MM.1S (cell line): ENCODE measurements around the gene HOXB2.

Experiments used
- CTCF ChIP-seq: fragments of 300-600 bp; sonication (generic); IDR thresholded peaks from 2 replicates; pipeline ENCODE4 v1.5.1; 2016; ENCODE audit warnings: antibody characterized with exemption, low read length, mixed read lengths
- EZH2 ChIP-seq: fragments of 300-600 bp; sonication (generic); optimal IDR thresholded peaks from 2 replicates; pipeline ENCODE3; 2017; ENCODE audit warnings: low read depth, mild to moderate bottlenecking, antibody characterized with exemption, low read length, mixed read lengths

- no peak for TF ChIP-seq EZH2
- no peak for TF ChIP-seq CTCF
These were observed 15.2 kb upstream of the HOXB2 start for GRCh38 chr17:48559840-48560817.
